ENCODE measurements around the gene LDLRAD2. TPM values are rescaled to one million over a fixed set of nuclear protein-coding genes. Genes with fewer than 3 reads are reported as not detected.
"Not testable (repeated sequence)": the region's sequence is repeated elsewhere in the genome, so short reads cannot be mapped to it uniquely, and the experiment has no call there.

LDLRAD2 gene, protein sequence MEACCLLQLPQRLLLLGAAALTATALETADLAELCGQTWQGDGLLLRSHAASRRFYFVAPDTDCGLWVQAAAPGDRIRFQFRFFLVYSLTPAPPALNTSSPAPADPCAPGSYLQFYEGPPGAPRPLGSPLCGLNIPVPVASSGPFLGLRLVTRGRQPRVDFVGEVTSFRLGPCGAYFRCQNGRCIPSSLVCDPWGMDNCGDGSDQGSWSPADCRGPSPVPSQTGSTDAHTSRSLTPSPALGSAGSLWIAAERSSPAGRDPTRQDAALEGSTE
- not detected for total RNA-seq

DNA sequence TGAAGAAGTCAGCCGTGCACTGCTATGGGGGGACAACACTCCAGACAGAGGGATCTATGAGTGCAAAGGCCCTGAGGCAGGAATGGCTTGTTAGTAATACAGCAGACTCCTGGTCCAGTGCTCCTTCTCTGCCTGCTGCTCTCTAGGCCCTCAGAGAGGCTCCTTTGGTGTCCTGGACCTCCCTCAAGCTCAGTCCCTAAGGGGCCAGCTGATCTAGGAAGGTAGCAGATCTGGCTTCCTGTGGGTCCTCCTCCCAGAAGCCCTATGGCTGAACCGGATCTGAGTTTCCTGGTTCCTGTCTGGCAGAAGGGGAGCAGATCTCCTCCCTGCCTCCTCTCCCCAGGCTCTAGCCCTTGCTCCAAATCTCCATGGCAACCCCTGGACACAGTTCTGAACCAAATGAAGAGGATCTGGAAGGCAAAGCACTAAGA is at the start of gene LDLRAD2:
TSS of gene LDLRAD2 (plus strand) at position 391 of the 431 bp plus-strand sequence. CDS start 187 bp downstream, outside the sequence.
- ChIA-PET CTCF (no interaction called here), POLR2A (no interaction called here)

GRCh38 chr1:21763236-21763635 is 48.8 kb upstream of the LDLRAD2 start:
- CTCF ChIA-PET, result no interaction called here
- POLR2A ChIA-PET, result no interaction called here

DNA sequence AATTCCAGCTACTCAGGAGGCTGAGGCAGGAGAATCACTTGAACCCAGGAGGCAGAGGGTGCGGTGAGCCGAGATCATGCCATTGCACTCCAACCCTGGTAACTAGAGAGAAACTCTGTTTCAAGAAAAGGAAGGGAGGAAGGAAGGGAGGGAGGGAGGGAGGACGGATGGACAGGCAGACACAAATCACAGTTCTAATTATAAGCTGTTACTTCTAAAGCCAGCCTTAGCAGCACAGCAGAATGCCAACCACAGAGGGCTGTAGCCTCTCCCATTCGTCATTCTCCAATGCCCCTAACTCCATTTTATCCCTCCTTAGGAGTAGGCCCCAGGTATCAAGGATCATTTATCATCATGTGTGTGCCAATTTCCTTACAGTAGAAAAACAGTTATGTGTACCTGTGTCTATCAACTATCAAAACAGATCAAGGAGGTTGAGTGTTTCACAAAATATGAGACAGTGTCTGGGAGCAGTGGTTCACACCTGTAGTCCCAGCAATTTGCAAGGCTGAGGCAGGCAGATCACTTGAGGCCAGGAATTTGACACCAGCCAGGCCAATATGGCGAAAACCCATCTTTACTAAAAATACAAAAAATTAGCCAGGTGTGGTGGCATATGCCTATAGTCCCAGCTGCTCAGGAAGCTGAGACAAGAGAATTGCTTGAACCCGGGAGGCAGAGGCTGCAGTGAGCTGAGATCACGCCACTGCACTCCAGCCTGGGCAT is 48.2 kb upstream of the LDLRAD2 start:
- CTCF ChIA-PET, result no interaction called here
- POLR2A ChIA-PET, result no interaction called here

- ChIA-PET CTCF (interaction anchor here (0.8 kb wide), 1 partner anchor 154 kb away, joined by 3 read pairs; no protein-coding TSS in a partner anchor), POLR2A (no interaction called here)
Measured at GRCh38 chr1:21764615-21765423, 47.2 kb upstream of the LDLRAD2 start.

GRCh38 chr1:21766210-21766609 is 45.9 kb upstream of the LDLRAD2 start:
- POLR2A ChIA-PET, result no interaction called here
- CTCF ChIA-PET, result no interaction called here

GRCh38 chr1:21767106-21767505 is 45.0 kb upstream of the LDLRAD2 start:
- CTCF ChIA-PET, result interaction anchor here (0.6 kb wide), 1 partner anchor 130 kb away, joined by 3 read pairs; no protein-coding TSS in a partner anchor
- POLR2A ChIA-PET, result not testable (repeated sequence)

DNA sequence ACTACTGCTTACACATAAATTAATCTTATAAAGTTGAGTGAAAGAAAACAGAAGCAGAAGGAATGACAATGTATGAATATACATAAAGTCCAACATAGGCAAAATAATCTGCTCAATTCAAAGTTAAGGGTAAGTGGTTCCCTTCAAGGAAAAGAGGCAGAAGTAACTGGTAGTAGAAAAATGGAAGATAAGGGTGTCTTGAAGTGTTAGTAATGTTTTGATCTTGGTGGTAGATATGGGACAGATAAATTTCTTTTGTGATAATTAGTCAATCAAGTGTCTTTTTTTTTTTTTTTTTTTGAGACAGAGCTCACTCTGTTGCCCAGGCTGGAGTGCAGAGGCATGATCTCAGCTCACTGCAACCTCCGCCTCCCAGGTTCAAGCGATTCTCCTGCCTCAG is 41.9 kb upstream of the LDLRAD2 start:
- POLR2A ChIA-PET, result no interaction called here
- CTCF ChIA-PET, result interaction anchor here (0.6 kb wide), 1 partner anchor 71 kb away, joined by 4 read pairs; no protein-coding TSS in a partner anchor

DNA sequence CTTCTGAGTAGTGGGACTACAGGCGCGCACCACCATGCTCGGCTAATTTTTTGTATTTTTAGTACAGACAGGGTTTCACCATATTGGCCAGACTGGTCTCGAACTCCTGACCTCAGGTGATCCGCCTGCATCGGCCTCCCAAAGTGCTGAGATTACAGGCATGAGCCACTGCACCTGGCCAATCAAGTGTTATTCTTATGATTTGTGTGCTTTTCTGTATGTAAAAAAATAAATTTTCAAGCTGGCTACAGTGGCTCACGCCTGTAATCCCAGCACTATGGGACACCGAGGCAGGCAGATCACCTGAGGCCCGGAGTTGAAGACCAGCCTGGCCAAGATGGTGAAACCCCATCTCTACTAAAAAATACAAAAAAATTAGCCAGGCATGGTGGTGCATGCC is 41.5 kb upstream of the LDLRAD2 start:
- POLR2A ChIA-PET, CTCF ChIA-PET: not testable (repeated sequence)

DNA sequence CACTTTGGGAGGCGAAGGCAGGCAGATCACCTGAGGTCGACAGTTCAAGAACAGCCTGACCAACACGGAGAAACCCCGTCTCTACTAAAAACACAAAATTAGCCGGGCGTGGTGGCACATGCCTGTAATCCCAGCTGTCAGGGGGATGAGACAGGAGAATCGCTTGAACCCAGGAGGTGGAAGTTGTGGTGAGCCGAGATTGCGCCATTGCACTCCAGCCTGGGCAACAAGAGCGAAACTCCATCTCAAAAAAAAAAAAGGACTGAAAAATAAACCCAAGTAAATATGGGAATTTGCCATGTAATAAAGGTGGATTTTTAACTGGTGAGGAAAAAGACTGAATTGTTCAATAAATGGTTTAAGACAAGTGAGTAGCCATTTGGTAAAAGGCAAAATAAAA is 40.4 kb upstream of the LDLRAD2 start:
- CTCF ChIA-PET, result interaction anchor here (1.1 kb wide), 1 partner anchor 20 kb away, joined by 5 read pairs; no protein-coding TSS in a partner anchor
- POLR2A ChIA-PET, result not testable (repeated sequence)

- POLR2A ChIA-PET, result interaction anchor here (1.5 kb wide), 1 partner anchor 9 kb away, joined by 4 read pairs; no protein-coding TSS in a partner anchor
- CTCF ChIA-PET, result no interaction called here
Measured at GRCh38 chr1:21773585-21773984, 38.5 kb upstream of the LDLRAD2 start.

DNA sequence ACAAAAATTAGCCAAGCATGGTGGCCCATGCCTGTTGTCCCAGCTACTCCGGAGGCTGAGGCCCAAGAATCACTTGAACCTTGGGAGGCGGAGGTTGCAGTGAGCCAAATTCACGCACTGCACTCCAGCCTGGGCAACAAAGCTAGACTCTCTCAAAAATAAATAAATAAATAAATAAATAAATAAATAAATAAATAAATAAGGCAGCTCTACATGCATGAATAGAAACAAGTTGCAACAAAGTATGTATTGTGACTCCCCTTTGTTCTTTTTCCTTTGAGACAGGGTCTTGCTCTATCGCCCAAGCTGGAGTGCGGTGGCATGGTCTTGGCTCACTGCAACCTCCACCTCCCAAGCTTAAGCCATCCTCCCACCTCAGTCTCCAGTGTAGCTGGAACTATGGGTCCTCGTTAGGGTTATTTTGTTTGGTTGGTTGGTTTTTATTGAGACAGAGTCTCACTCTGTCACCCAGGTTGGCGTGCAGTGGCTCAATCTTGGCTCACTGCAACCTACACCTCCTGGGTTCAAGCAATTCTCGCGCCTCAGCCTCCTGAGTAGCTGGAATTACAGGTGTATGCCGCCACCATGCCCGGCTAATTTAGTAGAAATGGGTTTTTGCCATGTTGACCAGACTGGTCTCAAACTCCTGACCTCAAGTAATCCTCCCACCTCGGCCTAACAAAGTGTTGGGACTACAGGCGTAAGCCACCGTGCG is 37.1 kb upstream of the LDLRAD2 start:
- ChIA-PET CTCF (no interaction called here), POLR2A (no interaction called here)

DNA sequence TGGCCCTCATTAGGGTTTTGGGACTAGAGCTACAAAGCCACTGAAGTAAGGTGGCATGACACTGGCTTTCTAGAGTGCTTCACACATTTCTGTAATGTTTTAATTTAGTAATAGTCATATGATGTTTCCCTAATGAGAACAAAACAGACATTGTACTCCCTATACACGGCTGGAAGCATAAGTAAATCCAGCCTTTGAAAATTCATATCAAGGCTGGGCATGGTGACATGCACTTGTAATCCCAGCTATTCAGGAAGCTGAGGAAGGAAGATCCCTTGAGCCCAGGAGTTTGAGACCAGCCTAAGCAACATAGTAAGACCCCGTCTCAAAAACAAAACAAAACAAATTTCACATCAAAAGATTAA is 36.5 kb upstream of the LDLRAD2 start:
- ChIA-PET CTCF (no interaction called here), POLR2A (no interaction called here)

GRCh38 chr1:21775985-21776562 is 36.0 kb upstream of the LDLRAD2 start:
- POLR2A ChIA-PET, result no interaction called here
- CTCF ChIA-PET, result interaction anchor here (1.0 kb wide), 1 partner anchor 117 kb away, joined by 3 read pairs; no protein-coding TSS in a partner anchor

GRCh38 chr1:21776925-21777324 is 35.1 kb upstream of the LDLRAD2 start:
- CTCF ChIA-PET, result interaction anchor here (0.7 to 1.0 kb wide), 2 partner anchors 118 to 968 kb away, joined by 3 read pairs; no protein-coding TSS in a partner anchor
- POLR2A ChIA-PET, result interaction anchor here (0.7 kb wide), 1 partner anchor 183 kb away, joined by 3 read pairs; no protein-coding TSS in a partner anchor

- CTCF ChIA-PET, result interaction anchor here (0.6 kb wide), 1 partner anchor 1675 kb away, joined by 3 read pairs; no protein-coding TSS in a partner anchor
- POLR2A ChIA-PET, result no interaction called here
Measured at GRCh38 chr1:21778405-21778727, 33.7 kb upstream of the LDLRAD2 start.

DNA sequence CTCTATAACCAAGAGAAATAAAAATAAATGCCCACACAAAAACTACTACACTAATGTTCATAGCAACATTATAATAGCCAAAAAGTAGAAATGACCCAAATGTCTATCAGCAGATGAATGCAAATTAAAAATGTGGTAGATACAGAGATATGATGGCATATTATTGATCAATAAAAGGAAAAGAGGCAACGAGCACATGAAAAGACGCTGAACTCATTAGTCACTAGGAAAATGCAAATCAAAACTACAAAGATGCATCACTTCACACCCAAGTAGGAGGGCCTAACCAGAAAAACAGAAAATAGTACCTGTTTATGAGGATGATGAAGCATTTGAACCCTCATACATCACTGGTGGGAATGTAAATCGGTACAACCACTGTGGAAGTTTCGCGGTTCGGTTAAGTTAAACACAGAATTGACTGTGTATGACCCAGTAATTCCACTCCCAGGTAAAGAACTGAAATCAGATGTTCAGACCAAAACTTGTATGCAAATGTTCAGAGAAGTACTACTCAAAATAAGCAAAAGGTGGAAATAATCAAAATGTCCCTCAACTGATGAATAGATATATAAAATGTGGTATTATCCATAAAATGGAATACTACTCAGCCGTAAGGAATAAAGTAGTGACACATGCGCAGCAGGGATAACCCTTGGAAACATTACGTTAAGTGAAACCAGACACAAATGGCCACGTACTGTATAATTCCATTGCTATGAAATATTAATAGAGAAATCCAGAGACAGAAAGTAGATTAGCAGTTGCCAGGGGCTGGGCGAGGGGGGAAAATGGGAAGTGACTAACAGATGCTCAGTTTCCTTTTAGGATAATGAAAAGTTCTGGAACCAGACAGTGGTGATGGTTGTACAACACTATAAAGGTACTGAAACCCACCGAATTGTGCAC is 32.2 kb upstream of the LDLRAD2 start:
- POLR2A ChIA-PET, result no interaction called here

GRCh38 chr1:21781815-21782348 is 30.2 kb upstream of the LDLRAD2 start:
- POLR2A ChIA-PET, result interaction anchor here (0.8 to 3.1 kb wide), 4 partner anchors 8 to 907 kb away, joined by 3 to 13 read pairs (median 4); no protein-coding TSS in a partner anchor
- CTCF ChIA-PET, result interaction anchor here (0.6 to 2.1 kb wide), 3 partner anchors 60 to 242 kb away, joined by 3 to 9 read pairs (median 3); no protein-coding TSS in a partner anchor

More for the DNA sequence above, 32.2 kb upstream of the LDLRAD2 start:
- CTCF ChIA-PET, result no interaction called here

Data from activated CD8-positive, alpha-beta memory T cell treated with anti-CD3 and anti-CD28 coated beads for 36 hours (primary cell).